Activated gamma-delta T cell treated with anti-CD3 and anti-CD28 coated beads, Interleukin-2, amount 50 U/mL, for 16 hours (primary cell): ENCODE data around the gene OR5K4.
"Not testable (repeated sequence)": the region's sequence is repeated elsewhere in the genome, so short reads cannot be mapped to it uniquely, and the experiment has no call there.

ENCODE experiments used
- DNase-seq: peaks from one replicate; pipeline ENCODE4 v3.0.0-alpha.2; 2020; ENCODE audit warnings: low read depth

Gene OR5K4

GRCh38 chr3:98371853-98372252 is 18.2 kb downstream of the OR5K4 start:
- no peak for DNase-seq

- DNase-seq, result no peak
Measured at GRCh38 chr3:98372445-98372844, 18.8 kb downstream of the OR5K4 start.

GRCh38 chr3:98376631-98377030 is 23.0 kb downstream of the OR5K4 start:
- DNase-seq, result no peak

- DNase-seq, result no peak
Measured at GRCh38 chr3:98388147-98388546, 34.5 kb downstream of the OR5K4 start.

- DNase-seq, result no peak
Measured at GRCh38 chr3:98390366-98390765, 36.7 kb downstream of the OR5K4 start, which contains the start of gene OR5K3. OR5K3 (plus strand) TSS chr3:98390666; CDS start chr3:98390666, 0 bp downstream.

- no peak for DNase-seq
Measured at GRCh38 chr3:98395101-98395500, 41.4 kb downstream of the OR5K4 start.

- DNase-seq, result not testable (repeated sequence)
Measured at GRCh38 chr3:98396482-98396881, 42.8 kb downstream of the OR5K4 start.

- no peak for DNase-seq
Measured at GRCh38 chr3:98398513-98398912, 44.9 kb downstream of the OR5K4 start.

GRCh38 chr3:98402507-98402906 is 48.9 kb downstream of the OR5K4 start:
- no peak for DNase-seq

GRCh38 chr3:98404010-98404409 is 50.4 kb downstream of the OR5K4 start:
- DNase-seq, result no peak
